SK-N-MC (cell line): ENCODE data around the gene NT5C3A.
"Not testable (repeated sequence)": the region's sequence is repeated elsewhere in the genome, so short reads cannot be mapped to it uniquely, and the experiment has no call there.

Experiments used
- EZH2 ChIP-seq: fragments of 200-600 bp; sonication (generic); IDR thresholded peaks from one replicate; pipeline ENCODE4 v1.6.1; 2017; ENCODE audit warnings: antibody characterized with exemption
- FOXP2 ChIP-seq: optimal IDR thresholded peaks from 2 replicates; pipeline ENCODE3; 2011; ENCODE audit warnings: mild to moderate bottlenecking, moderate library complexity; ENCODE audit not compliant: insufficient read depth; ENCODE audit errors: extremely low read length, control extremely low read depth
- POLR2AphosphoS5 ChIP-seq: IDR thresholded peaks from 2 replicates; pipeline ENCODE4 v1.6.1; 2012; ENCODE audit warnings: mild to moderate bottlenecking, low read depth, low read length, borderline replicate concordance

DNA sequence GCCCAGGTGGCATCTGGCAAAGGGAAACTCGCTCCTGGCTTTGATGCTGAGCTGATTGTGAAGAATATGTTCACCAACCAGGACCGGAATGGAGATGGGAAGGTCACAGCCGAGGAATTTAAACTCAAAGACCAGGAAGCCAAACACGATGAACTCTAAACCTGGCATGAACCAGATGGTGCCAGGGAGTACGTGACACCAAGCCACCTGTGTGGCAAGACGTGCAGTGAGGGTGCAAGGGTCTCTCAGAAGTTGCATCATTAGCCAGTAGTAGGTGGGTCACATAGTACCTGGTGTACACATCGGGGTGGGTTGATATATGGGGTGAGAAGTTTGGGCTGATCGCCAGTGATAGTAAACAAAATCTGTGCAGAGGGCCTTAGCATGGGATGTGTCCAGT is 57.4 kb downstream of the NT5C3A start:
- not testable (repeated sequence) for TF ChIP-seq EZH2, POLR2AphosphoS5, FOXP2
